HepG2 (cell line): ENCODE measurements around the gene BTBD3. TPM values are rescaled to one million over a fixed set of nuclear protein-coding genes. Genes with fewer than 3 reads are reported as not detected.

Source experiments
- CC2D1A ChIP-seq: sonication (generic); formaldehyde crosslinking; IDR thresholded peaks from 2 replicates; pipeline ENCODE4 v1.8.1; 2023; ENCODE audit warnings: mild to moderate bottlenecking, missing genetic modification reagents
- CENPX ChIP-seq: sonication (generic); formaldehyde crosslinking; IDR thresholded peaks from 2 replicates; pipeline ENCODE4 v1.9.0; 2021; ENCODE audit warnings: mild to moderate bottlenecking, missing genetic modification reagents, moderate library complexity
- EED ChIP-seq: sonication (generic); formaldehyde crosslinking; IDR thresholded peaks from 2 replicates; pipeline ENCODE4 v1.5.0; 2020; ENCODE audit warnings: mild to moderate bottlenecking, missing genetic modification reagents
- GTF3A ChIP-seq: sonication (generic); formaldehyde crosslinking; conservative IDR thresholded peaks from 2 replicates; pipeline ENCODE4 v1.4.0; 2020; ENCODE audit warnings: mild to moderate bottlenecking, missing genetic modification reagents
- HOMEZ ChIP-seq: IDR thresholded peaks from 2 replicates; pipeline ENCODE4 v1.6.1; 2016; ENCODE audit warnings: low read depth
- MEIS2 ChIP-seq: sonication (generic); formaldehyde crosslinking; IDR thresholded peaks from 2 replicates; pipeline ENCODE4 v1.9.0; 2021; ENCODE audit warnings: mild to moderate bottlenecking, missing genetic modification reagents
- NFE2L2 ChIP-seq: fragments of 150-350 bp; IDR thresholded peaks from 2 replicates; pipeline ENCODE4 v1.6.1; 2014; ENCODE audit warnings: low read length
- NRL ChIP-seq: sonication (generic); formaldehyde crosslinking; IDR thresholded peaks from 2 replicates; pipeline ENCODE4 v1.5.0; 2020; ENCODE audit warnings: missing genetic modification reagents, mild to moderate bottlenecking, moderate library complexity, borderline replicate concordance
- PAXIP1 ChIP-seq: sonication (generic); formaldehyde crosslinking; conservative IDR thresholded peaks from 2 replicates; pipeline ENCODE4 v1.4.0; 2020; ENCODE audit warnings: mild to moderate bottlenecking, missing genetic modification reagents, moderate library complexity
- RBFOX2 ChIP-seq: fragments of 200-400 bp; formaldehyde crosslinking; IDR thresholded peaks from 2 replicates; pipeline ENCODE4 v1.6.1; 2017; ENCODE audit warnings: low read depth, mild to moderate bottlenecking, low read length
- TBP ChIP-seq: sonication (generic); formaldehyde crosslinking; IDR thresholded peaks from 2 replicates; pipeline ENCODE4 v1.5.0; 2020; ENCODE audit warnings: missing genetic modification reagents
- TRIM22 ChIP-seq: fragments of 450-650 bp; IDR thresholded peaks from 2 replicates; pipeline ENCODE4 v1.6.1; 2017
- ZBTB21 ChIP-seq: sonication (generic); formaldehyde crosslinking; IDR thresholded peaks from 2 replicates; pipeline ENCODE4 v1.4.0; 2020; ENCODE audit warnings: missing genetic modification reagents
- ZBTB42 ChIP-seq: sonication (generic); formaldehyde crosslinking; IDR thresholded peaks from 2 replicates; pipeline ENCODE4 v1.5.0; 2020; ENCODE audit warnings: mild to moderate bottlenecking, missing genetic modification reagents
- ZBTB7A ChIP-seq: sonication (generic); formaldehyde crosslinking; IDR thresholded peaks from 2 replicates; pipeline ENCODE4 v1.8.0; 2022; ENCODE audit warnings: mild to moderate bottlenecking, missing genetic modification reagents
- ZBTB7B ChIP-seq: sonication (generic); formaldehyde crosslinking; IDR thresholded peaks from 2 replicates; pipeline ENCODE4 v1.4.0; 2020; ENCODE audit warnings: missing genetic modification reagents
- ZNF10 ChIP-seq: sonication (generic); formaldehyde crosslinking; IDR thresholded peaks from 2 replicates; pipeline ENCODE4 v1.4.0; 2020; ENCODE audit warnings: mild to moderate bottlenecking, low read depth, missing genetic modification reagents, borderline replicate concordance
- ZNF160 ChIP-seq: sonication (generic); formaldehyde crosslinking; IDR thresholded peaks from 2 replicates; pipeline ENCODE4 v1.8.0; 2022; ENCODE audit warnings: mild to moderate bottlenecking, inconsistent platforms, missing genetic modification reagents
- ZNF230 ChIP-seq: sonication (generic); formaldehyde crosslinking; IDR thresholded peaks from 2 replicates; pipeline ENCODE4 v1.4.0; 2020; ENCODE audit warnings: mild to moderate bottlenecking, missing genetic modification reagents
- ZNF263 ChIP-seq: sonication (generic); formaldehyde crosslinking; IDR thresholded peaks from 2 replicates; pipeline ENCODE4 v1.4.0; 2020; ENCODE audit warnings: missing genetic modification reagents
- ZNF367 ChIP-seq: sonication (generic); formaldehyde crosslinking; IDR thresholded peaks from 2 replicates; pipeline ENCODE4 v1.4.0; 2020; ENCODE audit warnings: missing genetic modification reagents, borderline replicate concordance
- ZNF44 ChIP-seq: sonication (generic); formaldehyde crosslinking; IDR thresholded peaks from 2 replicates; pipeline ENCODE4 v1.5.1; 2020; ENCODE audit warnings: mild to moderate bottlenecking, missing genetic modification reagents
- ZNF576 ChIP-seq: sonication (generic); formaldehyde crosslinking; IDR thresholded peaks from 2 replicates; pipeline ENCODE4 v1.4.0; 2020; ENCODE audit warnings: mild to moderate bottlenecking, missing genetic modification reagents
- ZNF629 ChIP-seq: sonication (generic); formaldehyde crosslinking; conservative IDR thresholded peaks from 2 replicates; pipeline ENCODE4 v1.5.0; 2020; ENCODE audit warnings: missing genetic modification reagents
- ZNF644 ChIP-seq: IDR thresholded peaks from 2 replicates; pipeline ENCODE4 v1.6.1; 2016; ENCODE audit warnings: low read depth
- ZNF652 ChIP-seq: IDR thresholded peaks from 2 replicates; pipeline ENCODE4 v1.6.1; 2016; ENCODE audit warnings: low read depth, borderline replicate concordance
- polyA plus RNA-seq, 8 experiments: library from polyadenylated mRNA; depleted of rRNA in 3 of 8; stranded (reverse) in 7 of 8; unstranded in 1 of 8; fragments of >200 nt; fragmentation: Illumina TruSeq in 4 of 8; extraction: Trizol in 4 of 8; gene quantifications; 2 replicates each; pipeline versions ENCODE4 v1.2.1 to v1.2.3, GENCODE V29; 2011 to 2016; ENCODE audit warnings: low read depth in 4 of 8, missing spikeins in 1 of 8, mixed read lengths in 1 of 8; ENCODE audit not compliant: insufficient read depth in 1 of 8
- total RNA-seq, 5 experiments: library from RNA; depleted of rRNA; stranded (reverse); fragments of >200 nt; fragmentation: Illumina TruSeq; extraction: Trizol; gene quantifications; 2 replicates each; pipeline ENCODE4 v1.2.3, GENCODE V29; 2016; ENCODE audit warnings: low read depth in 1 of 5

The BTBD3 gene
- total and polyA plus RNA-seq, 2 of the 13 experiments (the other 11 are each of a cell fraction or from before 2014, with no cell fraction given), result 32.2 to 41.8 TPM

- TF ChIP-seq PAXIP1 (CRISPR knock-in tag) (no peak; the same call in 1 of the 2 replicates), GTF3A (CRISPR knock-in tag) (no peak), RBFOX2 (no peak), HOMEZ (CRISPR knock-in tag) (no peak), ZBTB42 (CRISPR knock-in tag) (no peak), EED (CRISPR knock-in tag) (no peak), NRL (CRISPR knock-in tag) (no peak), ZNF629 (CRISPR knock-in tag) (0 out of 2 replicates have a peak, but pooled peaks have one; percentile 39), TRIM22 (no peak), ZNF576 (CRISPR knock-in tag) (no peak), MEIS2 (CRISPR knock-in tag) (0 out of 2 replicates have a peak, but pooled peaks have one; percentile 67), TBP (CRISPR knock-in tag) (0 out of 2 replicates have a peak, but pooled peaks have one; percentile 42), ZBTB21 (no peak), ZNF160 (peak; percentile 46; the same call in 1 of the 2 replicates), NFE2L2 (no peak), CC2D1A (no peak), ZNF652 (CRISPR knock-in tag) (peak; percentile 100), ZNF644 (no peak), ZNF44 (CRISPR knock-in tag) (no peak), ZNF10 (CRISPR knock-in tag) (no peak), ZBTB7A (no peak), ZNF367 (CRISPR knock-in tag) (peak; percentile 80; the same call in 1 of the 2 replicates), ZNF230 (CRISPR knock-in tag) (peak; percentile 54; the same call in 1 of the 2 replicates), ZBTB7B (CRISPR knock-in tag) (no peak), CENPX (no peak), ZNF263 (CRISPR knock-in tag) (peak; percentile 97)
Observed at GRCh38 chr20:11891776-11892545, 25.7 kb upstream of the BTBD3 start (continued).
